Thyroid gland (tissue), 4 donors: ENCODE measurements around the gene TCEAL1.
"Not testable (repeated sequence)": the region's sequence is repeated elsewhere in the genome, so short reads cannot be mapped to it uniquely, and the experiment has no call there.

Experiments
- CTCF ChIP-seq, 6 experiments: fragments of 200-600 bp in 3 of 6; fragments of 450-650 bp in 3 of 6; sonication (generic) in 3 of 6; IDR thresholded peaks; one replicate each; pipeline ENCODE4 v1.5.1; 2016 to 2019; ENCODE audit warnings: antibody characterized with exemption in 6 of 6, mild to moderate bottlenecking in 2 of 6, inconsistent platforms in 1 of 6, moderate library complexity in 1 of 6
- POLR2A ChIP-seq, 2 donors: fragments of 450-650 bp; IDR thresholded peaks; one replicate each; pipeline ENCODE4 v1.6.1; 2017; ENCODE audit warnings: antibody characterized with exemption in 2 of 2, mild to moderate bottlenecking in 2 of 2, moderate library complexity in 1 of 2

DNA sequence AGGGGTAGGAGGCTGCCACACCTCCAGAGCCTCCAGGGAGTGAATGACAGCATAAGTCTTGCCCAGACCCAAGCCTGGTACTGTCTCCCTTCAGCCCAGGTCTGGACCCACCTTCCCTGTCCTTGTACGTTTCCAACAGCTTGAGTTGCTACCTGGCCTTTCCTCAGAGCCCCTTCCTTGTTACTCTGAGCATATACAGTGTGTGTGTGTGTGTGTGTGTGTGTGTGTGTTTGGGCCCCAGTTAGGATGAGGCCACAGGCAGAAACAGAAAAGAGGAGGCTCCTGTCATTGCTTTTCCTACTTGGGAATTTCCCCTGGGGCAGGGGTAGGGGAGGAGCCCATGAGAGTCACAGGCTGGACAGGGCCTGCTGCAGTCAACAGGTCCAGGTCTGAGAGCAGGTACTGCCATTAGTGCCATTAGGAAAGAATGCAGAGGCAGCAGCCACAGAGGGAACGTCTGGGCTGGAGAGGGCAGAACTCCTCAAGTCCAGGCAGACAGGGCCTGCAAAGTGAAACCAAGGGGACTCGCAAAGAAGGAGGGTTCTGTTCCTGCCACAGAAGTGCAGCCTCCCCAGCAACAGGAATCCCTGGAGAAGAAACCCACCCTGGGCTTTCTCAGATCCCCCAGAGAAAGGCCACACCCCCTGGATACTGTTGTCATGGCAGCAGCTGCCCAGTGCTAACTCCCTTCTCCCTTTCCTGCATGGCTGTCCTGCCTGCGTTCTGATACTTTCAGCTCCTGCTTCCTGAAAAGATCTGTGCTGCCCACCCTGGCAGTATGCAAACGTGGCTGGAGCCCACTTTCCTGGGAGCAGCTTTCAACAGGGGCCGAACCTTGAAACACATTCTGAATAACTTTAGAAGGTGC, 9.9 kb downstream of the TCEAL1 start:
- not testable (repeated sequence) for TF ChIP-seq POLR2A, CTCF (IDR thresholded peaks at IDR 0.05)
